GM10266 (cell line): ENCODE measurements around the gene CPS1.

Experiments used
- DNase-seq: peaks from one replicate; pipeline ENCODE4 v3.0.0; 2012; ENCODE audit errors: extremely low spot score
- TF ChIP-seq, protein P1 (sequence below): IDR thresholded peaks from 2 replicates; pipeline ENCODE4 v1.5.1; 2012; ENCODE audit warnings: mild to moderate bottlenecking, low read depth; ENCODE audit not compliant: control insufficient read depth, insufficient read depth; ENCODE audit errors: missing control alignments

CPS1 gene

DNA sequence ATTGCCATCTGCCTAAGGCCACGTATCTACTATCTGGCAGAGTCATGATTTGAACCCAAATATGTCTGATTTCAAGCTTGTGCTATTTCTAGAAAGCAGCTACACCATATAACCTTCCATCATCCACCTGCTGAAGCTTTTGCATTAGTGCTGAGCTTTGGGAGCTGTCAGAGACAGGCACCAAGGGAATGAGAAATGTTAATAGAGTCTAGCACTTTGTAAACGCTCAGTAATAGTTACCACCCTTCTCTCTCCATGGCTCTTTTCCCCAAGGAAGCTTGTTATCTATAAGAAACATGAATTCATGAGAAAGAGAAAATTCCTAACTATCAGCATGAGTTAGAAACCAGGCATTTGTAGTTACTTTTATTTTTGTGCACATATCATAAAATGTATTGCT is 151.5 kb downstream of the CPS1 start:
- DNase-seq, result no peak
- TF ChIP-seq, protein P1, sequence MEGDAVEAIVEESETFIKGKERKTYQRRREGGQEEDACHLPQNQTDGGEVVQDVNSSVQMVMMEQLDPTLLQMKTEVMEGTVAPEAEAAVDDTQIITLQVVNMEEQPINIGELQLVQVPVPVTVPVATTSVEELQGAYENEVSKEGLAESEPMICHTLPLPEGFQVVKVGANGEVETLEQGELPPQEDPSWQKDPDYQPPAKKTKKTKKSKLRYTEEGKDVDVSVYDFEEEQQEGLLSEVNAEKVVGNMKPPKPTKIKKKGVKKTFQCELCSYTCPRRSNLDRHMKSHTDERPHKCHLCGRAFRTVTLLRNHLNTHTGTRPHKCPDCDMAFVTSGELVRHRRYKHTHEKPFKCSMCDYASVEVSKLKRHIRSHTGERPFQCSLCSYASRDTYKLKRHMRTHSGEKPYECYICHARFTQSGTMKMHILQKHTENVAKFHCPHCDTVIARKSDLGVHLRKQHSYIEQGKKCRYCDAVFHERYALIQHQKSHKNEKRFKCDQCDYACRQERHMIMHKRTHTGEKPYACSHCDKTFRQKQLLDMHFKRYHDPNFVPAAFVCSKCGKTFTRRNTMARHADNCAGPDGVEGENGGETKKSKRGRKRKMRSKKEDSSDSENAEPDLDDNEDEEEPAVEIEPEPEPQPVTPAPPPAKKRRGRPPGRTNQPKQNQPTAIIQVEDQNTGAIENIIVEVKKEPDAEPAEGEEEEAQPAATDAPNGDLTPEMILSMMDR, result no peak

DNA sequence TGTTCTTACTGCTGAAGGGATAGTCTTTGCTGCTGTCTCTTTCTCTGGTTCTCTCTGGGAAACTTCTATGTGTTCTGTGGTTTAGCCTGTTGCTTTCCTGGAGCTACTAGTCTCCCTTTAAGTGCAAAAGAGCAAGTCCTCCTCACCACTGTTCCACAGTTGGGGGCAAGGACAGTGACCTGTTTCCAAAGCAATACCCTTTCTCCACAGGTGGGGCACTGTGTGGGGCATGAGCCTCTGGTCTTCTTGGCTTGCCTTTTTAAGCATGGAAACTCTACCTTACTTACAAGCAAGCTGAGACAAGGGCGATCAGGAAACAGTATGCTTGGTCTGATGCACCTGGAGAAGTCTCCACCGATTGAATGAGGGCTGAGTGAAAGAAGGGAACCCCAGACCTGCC is 156.7 kb downstream of the CPS1 start:
- TF ChIP-seq, protein P1, result no peak
- no peak for DNase-seq

DNA sequence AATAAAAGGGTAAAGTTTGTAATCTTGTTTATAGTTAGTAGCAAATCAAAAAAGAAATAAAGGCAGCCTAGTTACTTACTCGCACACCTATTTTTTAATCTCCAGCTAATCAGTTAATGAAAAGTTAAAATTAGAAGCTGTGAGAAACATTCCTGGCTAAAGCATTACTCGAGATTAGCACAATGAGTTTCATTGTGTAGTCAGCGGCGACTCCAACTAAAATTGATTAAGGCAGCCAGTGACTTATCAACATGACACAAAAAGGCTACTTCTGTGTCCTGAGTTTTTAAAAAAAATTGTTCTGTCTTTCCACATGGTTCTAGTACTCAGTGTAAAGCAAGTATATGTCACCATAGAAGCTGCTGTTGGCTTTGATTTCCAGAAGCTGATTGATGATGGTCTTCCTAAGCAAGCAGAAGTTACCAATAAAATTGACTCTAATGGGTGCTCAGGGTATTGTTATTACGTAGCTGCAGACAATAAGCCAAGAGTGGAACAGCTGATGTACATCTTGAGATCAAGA is 159.2 kb downstream of the CPS1 start:
- TF ChIP-seq, protein P1, result no peak

DNA sequence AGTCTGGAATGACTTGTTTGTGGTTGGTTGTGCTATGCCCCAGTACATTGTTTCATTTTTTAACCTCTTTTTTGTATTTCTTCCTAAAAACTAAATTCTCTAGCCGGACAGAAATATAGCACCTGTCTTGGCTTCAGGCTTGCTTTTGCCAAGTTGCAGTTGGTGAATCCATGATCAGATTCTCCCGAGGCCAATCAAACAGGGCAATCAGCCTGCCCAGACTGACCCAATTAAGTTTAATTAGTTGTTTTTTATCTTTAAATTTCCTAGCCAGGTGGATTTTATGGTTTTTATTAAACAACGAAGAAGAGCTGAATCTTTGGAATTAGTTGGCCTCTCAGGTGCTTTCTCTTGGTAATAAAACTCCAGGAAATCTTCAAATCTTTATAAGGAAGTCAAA is 162.1 kb downstream of the CPS1 start:
- no peak for DNase-seq
- TF ChIP-seq, protein P1, result no peak

More for the DNA sequence above, 159.2 kb downstream of the CPS1 start:
- no peak for DNase-seq

DNA sequence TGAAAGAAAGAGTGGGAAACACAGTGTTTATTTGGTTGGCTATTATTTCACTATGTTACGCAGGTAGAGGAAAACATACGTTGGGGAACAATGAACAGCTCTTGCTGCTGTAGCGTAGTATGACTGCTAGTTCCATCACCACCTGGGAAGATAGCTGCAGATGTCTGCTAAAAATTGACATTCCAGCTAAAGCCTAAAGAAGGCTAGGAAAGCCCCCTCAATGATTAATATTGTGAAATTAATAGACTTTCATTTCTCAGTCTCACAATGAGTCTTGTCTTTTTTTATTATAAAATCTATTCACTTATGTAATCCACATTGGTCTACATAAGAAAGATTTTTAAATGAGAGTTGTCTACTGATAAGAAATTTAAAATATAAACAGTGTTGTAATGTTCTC is 165.7 kb downstream of the CPS1 start:
- no peak for DNase-seq
- TF ChIP-seq, protein P1, result no peak

DNA sequence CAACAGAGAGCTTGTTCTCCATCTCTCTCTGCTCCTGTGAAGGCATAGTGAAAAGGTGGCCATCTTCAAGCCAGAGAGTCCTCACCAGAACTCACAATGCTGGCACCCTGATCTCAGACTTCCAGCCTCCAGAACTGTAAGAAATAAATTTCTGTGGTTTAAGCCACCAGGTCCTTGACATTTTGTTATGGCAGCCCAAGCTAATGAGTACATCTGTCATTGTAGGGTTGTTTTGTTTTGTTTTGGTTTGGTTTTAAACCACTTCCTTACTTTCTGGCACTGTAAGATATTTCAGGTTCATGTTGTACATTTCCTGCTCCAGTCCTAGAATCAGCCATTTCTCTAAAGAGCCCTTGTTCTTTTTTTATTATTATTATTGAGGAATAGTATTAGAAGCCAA is 171.2 kb downstream of the CPS1 start:
- TF ChIP-seq, protein P1, result no peak
- DNase-seq, result no peak
